SK-N-SH (cell line): ENCODE measurements around the gene PGP. TPM values are rescaled to one million over a fixed set of nuclear protein-coding genes. Genes with fewer than 3 reads are reported as not detected.

Experiments
- CTCF ChIA-PET: fragments of 300-600, 350-600 bp; formaldehyde crosslinking; extraction: SDS; loops from one replicate; lab custom pipeline; 2021; lab: Yijun Ruan, JAX
- POLR2A ChIA-PET: fragments of 350-600 bp; sonication (Branson Sonifier 250); formaldehyde crosslinking; extraction: SDS; loops from one replicate; lab custom pipeline; 2020; ENCODE audit warnings: antibody characterized with exemption, inconsistent platforms; lab: Yijun Ruan, JAX
- DNase-seq: peaks from one replicate; pipeline ENCODE4 v3.0.0; 2012
- H2AFZ ChIP-seq: fragments of 200-600 bp; sonication (generic); 2 replicates; pipeline ENCODE4 v1.8.1; 2016; ENCODE audit warnings: antibody characterized with exemption, mild to moderate bottlenecking, low read depth
- H3F3A ChIP-seq: fragments of 200-600 bp; sonication (generic); replicated peaks from 2 replicates; pipeline ENCODE3; 2016; ENCODE audit warnings: antibody characterized with exemption, mild to moderate bottlenecking; ENCODE audit not compliant: insufficient read depth
- H3K27ac ChIP-seq, 2 experiments: fragments of 200-500 bp in 1 of 2; fragments of 200-600 bp in 1 of 2; sonication (Bioruptor generic) in 1 of 2; sonication (generic), shearing (Covaris generic) in 1 of 2; 2 replicates each; pipeline versions ENCODE4 v1.5.1 to v1.6.1; 2014 to 2016; ENCODE audit warnings: low read depth in 2 of 2, inconsistent platforms in 1 of 2, low read length in 1 of 2, mild to moderate bottlenecking in 1 of 2, mixed read lengths in 1 of 2
- H3K27me3 ChIP-seq: fragments of 200-600 bp; sonication (generic), shearing (Covaris generic); 2 replicates; pipeline ENCODE4 v1.6.1; 2016; ENCODE audit warnings: mixed run types; ENCODE audit not compliant: insufficient read depth
- H3K36me3 ChIP-seq, 2 experiments: fragments of 200-500 bp in 1 of 2; fragments of 200-600 bp in 1 of 2; sonication (Bioruptor generic) in 1 of 2; sonication (generic) in 1 of 2; replicated peaks in 1 of 2; 2 replicates each; pipeline versions ENCODE3 to v1.5.1; 2014 to 2016; ENCODE audit warnings: low read length in 1 of 2, mild to moderate bottlenecking in 1 of 2; ENCODE audit not compliant: insufficient read depth in 2 of 2, control insufficient read depth in 1 of 2
- H3K4me1 ChIP-seq, 2 experiments: fragments of 200-500 bp in 1 of 2; fragments of 200-600 bp in 1 of 2; sonication (Bioruptor generic) in 1 of 2; sonication (generic), shearing (Covaris generic) in 1 of 2; 2 replicates each; pipeline versions ENCODE4 v1.5.1 to v1.6.1; 2014 to 2016; ENCODE audit warnings: low read depth in 1 of 2, low read length in 1 of 2, mixed run types in 1 of 2; ENCODE audit not compliant: insufficient read depth in 2 of 2, control insufficient read depth in 1 of 2
- H3K4me2 ChIP-seq: fragments of 200-600 bp; sonication (generic), shearing (Covaris generic); 2 replicates; pipeline ENCODE4 v1.6.1; 2017; ENCODE audit warnings: mixed run types
- H3K4me3 ChIP-seq, 2 experiments: fragments of 200-500 bp in 1 of 2; fragments of 200-600 bp in 1 of 2; sonication (Bioruptor generic) in 1 of 2; sonication (generic), shearing (Covaris generic) in 1 of 2; 2 replicates each; pipeline versions ENCODE4 v1.5.1 to v1.8.1; 2014 to 2016; ENCODE audit warnings: low read depth in 2 of 2, inconsistent platforms in 1 of 2, low read length in 1 of 2, mild to moderate bottlenecking in 1 of 2, mixed read lengths in 1 of 2, moderate library complexity in 1 of 2
- H3K79me2 ChIP-seq: fragments of 200-600 bp; sonication (generic); 2 replicates; pipeline ENCODE4 v1.8.1; 2017; ENCODE audit warnings: mild to moderate bottlenecking; ENCODE audit not compliant: insufficient read depth
- H3K9ac ChIP-seq: fragments of 200-600 bp; sonication (generic); 2 replicates; pipeline ENCODE4 v1.6.1; 2017; ENCODE audit warnings: mixed run types
- H3K9me2 ChIP-seq: fragments of 200-600 bp; sonication (generic); 2 replicates; pipeline ENCODE4 v1.6.1; 2017; ENCODE audit warnings: mixed run types
- H3K9me3 ChIP-seq: fragments of 200-600 bp; sonication (generic); 2 replicates; pipeline ENCODE4 v1.6.1; 2017; ENCODE audit warnings: mixed run types, mild to moderate bottlenecking, moderate library complexity
- H4K20me1 ChIP-seq: fragments of 200-600 bp; sonication (generic); 2 replicates; pipeline ENCODE4 v1.6.1; 2017; ENCODE audit warnings: mild to moderate bottlenecking, mixed run types; ENCODE audit not compliant: insufficient read depth
- ELF1 ChIP-seq: IDR thresholded peaks from 2 replicates; pipeline ENCODE4 v1.4.0; 2012
- EP300 ChIP-seq, 2 experiments: IDR thresholded peaks; 2 replicates each; pipeline versions ENCODE4 v1.4.0 to v1.6.1; 2012; ENCODE audit warnings: borderline replicate concordance in 1 of 2, low read depth in 1 of 2, low read length in 1 of 2
- FOSL2 ChIP-seq: IDR thresholded peaks from 2 replicates; pipeline ENCODE4 v1.4.0; 2012; ENCODE audit warnings: low read depth, mild to moderate bottlenecking, moderate library complexity, borderline replicate concordance
- GABPA ChIP-seq: IDR thresholded peaks from 2 replicates; pipeline ENCODE4 v1.4.0; 2012; ENCODE audit warnings: low read depth, mild to moderate bottlenecking
- GATA2 ChIP-seq: sonication (generic); formaldehyde crosslinking; IDR thresholded peaks from 2 replicates; pipeline ENCODE4 v1.5.0; 2020; ENCODE audit warnings: mild to moderate bottlenecking, missing genetic modification reagents
- JUND ChIP-seq: IDR thresholded peaks from 2 replicates; pipeline ENCODE4 v1.4.0; 2012
- NFIC ChIP-seq: IDR thresholded peaks from 2 replicates; pipeline ENCODE4 v1.4.0; 2012; ENCODE audit warnings: borderline replicate concordance
- NRF1 ChIP-seq: IDR thresholded peaks from 2 replicates; pipeline ENCODE4 v1.6.1; 2012; ENCODE audit warnings: low read depth, mild to moderate bottlenecking, low read length
- RAD21 ChIP-seq: IDR thresholded peaks from 2 replicates; pipeline ENCODE4 v1.6.1; 2012; ENCODE audit warnings: mild to moderate bottlenecking, low read length
- RCOR1 ChIP-seq: fragments of 150-350 bp; IDR thresholded peaks from 2 replicates; pipeline ENCODE4 v1.6.1; 2017; ENCODE audit warnings: antibody characterized with exemption, low read length
- REST ChIP-seq: IDR thresholded peaks from 2 replicates; pipeline ENCODE4 v1.6.1; 2012; ENCODE audit warnings: mild to moderate bottlenecking, low read depth, low read length, moderate library complexity
- SIN3A ChIP-seq: IDR thresholded peaks from 2 replicates; pipeline ENCODE4 v1.6.1; 2012; ENCODE audit warnings: low read depth, mild to moderate bottlenecking, low read length, moderate library complexity, borderline replicate concordance
- TCF12 ChIP-seq: IDR thresholded peaks from 2 replicates; pipeline ENCODE4 v1.4.0; 2012
- YY1 ChIP-seq: IDR thresholded peaks from 2 replicates; pipeline ENCODE4 v1.4.0; 2012; ENCODE audit warnings: low read depth, mild to moderate bottlenecking
- ZBTB33 ChIP-seq: IDR thresholded peaks from 2 replicates; pipeline ENCODE4 v1.4.0; 2012; ENCODE audit warnings: low read depth, borderline replicate concordance
- WGBS: methylation state at CpG from one replicate; pipeline ENCODE4 v1.1.6; 2017; ENCODE audit warnings: low lambda C conversion rate; 5-methylcytosine and 5-hydroxymethylcytosine counted together
- polyA plus RNA-seq, 3 experiments: library from polyadenylated mRNA; depleted of rRNA; stranded (reverse); fragments of >200 nt; gene quantifications; 2 replicates each; pipeline ENCODE4 v1.2.3, GENCODE V29; 2012

PGP gene
- polyA plus RNA-seq, 1 of the 3 experiments (the other 2 are of a cell fraction): 10.3 TPM

DNA sequence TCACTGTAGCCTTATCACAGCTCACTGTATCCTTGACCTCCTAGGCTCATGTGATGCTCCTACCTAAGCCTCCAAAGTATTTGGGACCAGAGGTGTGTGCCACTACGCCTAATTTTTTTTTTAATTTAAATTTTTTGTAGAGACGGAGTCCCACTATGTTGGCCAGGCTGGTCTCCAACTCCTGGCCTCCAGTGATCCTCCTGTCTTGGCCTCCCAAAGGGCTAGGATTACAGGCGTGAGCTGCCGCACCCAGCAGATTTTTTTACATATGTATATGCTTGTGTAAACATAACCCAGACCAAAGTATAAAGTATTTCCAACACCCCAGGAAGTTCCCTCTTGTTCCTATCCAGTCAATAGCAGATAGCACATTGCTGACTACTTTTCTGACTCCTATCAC lies 1.7 kb upstream of the PGP start:
- no peak overlapping the region for H2AFZ ChIP-seq
- peaks cover 4% of the 10 kb centered on the region for H3F3A ChIP-seq
- peaks cover 0 to 7% of the 10 kb centered on the region in 2 experiments for H3K36me3 ChIP-seq
- peaks cover 11% of the 10 kb centered on the region; the same call in 1 of the 2 replicates for H4K20me1 ChIP-seq
- H3K4me3 ChIP-seq: no peak overlapping the region
- WGBS: 98% methylated on average over 4 of the region's 4 CpGs
- H3K9ac ChIP-seq: no peak overlapping the region
- no peak for TF ChIP-seq JUND
- TF ChIP-seq FOSL2: no peak
- no peak for TF ChIP-seq EP300 (IDR thresholded peaks at IDR 0.05; ENCODE audit: borderline replicate concordance in 1 of 2, low read depth in 1 of 2, low read length in 1 of 2)
- no peak for TF ChIP-seq GATA2 (CRISPR knock-in tag)
- TF ChIP-seq ELF1: no peak
- TF ChIP-seq NFIC: no peak
- TF ChIP-seq YY1: no peak
- TF ChIP-seq REST: no peak
- TF ChIP-seq ZBTB33: no peak
- TF ChIP-seq NRF1: no peak
- TF ChIP-seq RAD21: no peak
- no peak for TF ChIP-seq SIN3A
- TF ChIP-seq RCOR1: no peak
- no peak for TF ChIP-seq GABPA
- no peak for TF ChIP-seq TCF12
- H3K79me2 ChIP-seq: peaks cover 19% of the 10 kb centered on the region
- ChIA-PET CTCF (no interaction called here), POLR2A (interaction anchor here (0.7 to 1.1 kb wide), 2 partner anchors 35 to 70 kb away, joined by 3 read pairs; partner anchors contain the start of gene ECI1)
- H3K27ac ChIP-seq: no peak overlapping the region
- H3K4me2 ChIP-seq: no peak overlapping the region
- no peaks in the 10 kb centered on the region for H3K9me3 ChIP-seq
- no peak for DNase-seq
- H3K9me2 ChIP-seq: no peaks in the 10 kb centered on the region
- H3K27me3 ChIP-seq: no peaks in the 10 kb centered on the region
- H3K4me1 ChIP-seq: peaks cover 11 to 18% of the 10 kb centered on the region in 2 experiments; a peak in 2 of 4 replicates
